Skin epidermis (tissue), 12 donors: Measurements from ENCODE around the gene ABCB1.
"Not testable (repeated sequence)": the region's sequence is repeated elsewhere in the genome, so short reads cannot be mapped to it uniquely, and the experiment has no call there.

Experiments used
- H3K27ac ChIP-seq, 21 experiments: fragments of 200-600 bp; sonication (generic) in 11 of 21; one replicate each; pipeline ENCODE4 v1.5.0; 2020; ENCODE audit warnings: mild to moderate bottlenecking in 3 of 21, inconsistent platforms in 2 of 21, moderate library complexity in 2 of 21
- H3K4me3 ChIP-seq, 7 experiments: fragments of 200-600 bp; sonication (generic) in 2 of 7; one replicate each; pipeline ENCODE4 v1.5.0; 2020; ENCODE audit warnings: inconsistent platforms in 2 of 7, mild to moderate bottlenecking in 2 of 7, moderate library complexity in 1 of 7

ABCB1 gene

DNA sequence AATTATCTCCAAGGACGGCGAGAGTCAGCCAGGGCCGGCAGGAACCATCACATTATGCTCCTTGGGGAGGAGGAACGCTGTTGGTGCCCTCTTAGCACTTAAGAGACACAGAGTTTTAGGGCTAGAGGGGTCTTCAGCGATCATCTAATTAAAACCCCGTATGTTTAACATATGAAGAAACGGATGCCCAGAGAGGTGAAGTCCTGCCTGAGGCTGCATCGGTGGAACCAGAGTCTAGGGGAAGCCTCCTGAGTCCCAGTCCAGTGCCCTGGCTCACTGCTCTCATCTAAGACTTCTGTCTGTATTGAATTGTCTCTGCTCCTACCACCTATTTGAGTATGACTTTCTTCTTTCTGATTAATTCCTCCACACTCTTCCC is 124.5 kb downstream of the ABCB1 start:
- peak overlapping the region in 7 of 21 experiments; percentile 57 to 82 (median 72) for H3K27ac ChIP-seq

DNA sequence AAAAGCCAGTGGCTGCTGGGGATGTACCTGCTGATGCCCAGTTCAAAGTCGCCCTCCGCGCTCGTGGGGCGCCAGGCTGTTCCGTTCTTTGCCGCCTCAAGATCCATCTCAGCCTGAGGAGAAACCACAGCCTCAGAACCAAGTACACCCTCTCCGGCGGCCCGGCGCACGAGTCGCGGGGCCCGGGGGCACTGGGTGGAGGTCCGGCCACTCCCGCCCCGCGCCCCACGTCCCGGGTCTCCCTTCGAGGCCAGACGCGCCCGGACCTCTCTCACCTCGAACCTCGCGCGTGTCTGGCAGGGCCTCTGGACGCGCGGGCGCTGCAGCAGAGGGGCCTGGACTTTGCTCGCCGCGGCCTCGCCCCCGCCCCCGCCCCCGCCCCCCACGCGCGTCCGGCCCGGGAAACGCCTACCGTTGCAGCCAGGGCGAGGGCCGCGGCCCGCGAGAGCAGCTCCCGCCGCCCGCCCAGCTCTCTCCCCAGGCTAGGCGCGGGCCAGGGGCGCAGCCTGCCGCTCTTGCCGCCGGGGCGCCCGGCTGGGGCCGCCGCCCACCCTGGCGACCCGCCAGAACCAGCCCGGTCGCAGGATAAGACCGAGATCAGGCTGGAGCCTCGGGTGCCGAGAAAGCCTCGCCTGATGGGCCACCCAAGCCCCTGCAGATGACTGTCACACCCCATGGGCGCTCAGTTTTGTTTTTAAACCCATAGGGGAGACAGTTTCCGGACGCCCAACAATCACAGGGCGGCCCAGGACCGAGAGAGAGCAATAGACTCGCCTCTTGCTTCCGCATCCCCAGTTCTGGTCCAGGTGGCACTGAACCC is 125.1 kb downstream of the ABCB1 start, which contains the start of gene ABCB4:
ABCB4 (minus strand) TSS at position 322 of the 820 bp plus-strand sequence; CDS start at position 107, 215 bp downstream.
- peak within 1 kb of the TSS in 19 of 21 experiments; percentile 29 to 82 (median 63) for H3K27ac ChIP-seq

More for the DNA sequence above, 124.5 kb downstream of the ABCB1 start:
- H3K4me3 ChIP-seq = peak overlapping the region in 3 of 7 experiments; percentile 37 to 55 (median 38)

DNA sequence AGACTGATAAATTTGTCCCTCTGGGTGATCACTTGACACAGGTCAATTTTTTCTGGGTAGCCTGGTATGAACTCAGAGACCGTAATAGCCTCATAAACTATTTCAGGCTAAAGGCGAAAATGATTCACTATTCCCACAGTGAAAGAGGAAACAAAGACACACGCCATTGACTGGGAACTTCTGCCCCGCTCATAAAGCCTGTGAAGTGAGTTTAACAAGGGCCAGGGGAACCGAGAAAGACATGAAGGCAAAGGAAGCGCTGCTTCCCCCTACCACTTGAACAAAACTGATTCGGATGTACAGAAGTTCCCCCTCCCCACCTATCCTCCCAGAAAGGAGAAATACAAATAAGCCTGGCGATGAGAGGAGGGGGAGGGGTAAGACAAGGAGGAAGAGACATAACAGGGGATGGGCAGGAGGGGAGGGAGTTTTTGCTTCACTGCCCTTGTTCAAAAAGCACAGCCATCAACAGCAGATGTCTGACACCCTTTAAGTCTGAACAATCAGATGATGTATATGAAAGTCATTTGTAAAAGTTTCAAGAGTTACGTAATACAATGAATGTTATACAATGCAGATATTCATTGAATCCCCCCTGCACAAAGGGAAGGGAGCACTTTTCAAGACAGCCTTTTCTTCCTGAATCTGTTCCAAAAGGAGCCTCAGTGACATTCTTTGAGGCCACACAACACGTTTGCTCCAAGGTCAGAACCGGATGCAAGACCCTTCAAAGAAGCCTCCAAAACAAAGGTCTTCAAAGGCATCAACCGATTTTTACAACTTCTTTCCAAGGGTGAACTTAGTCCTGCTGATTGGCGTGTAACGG is 125.9 kb downstream of the ABCB1 start:
- Histone ChIP-seq H3K4me3 (peak overlapping the region; percentile 37 to 55 (median 41)), H3K27ac (peak overlapping the region in 19 of 21 experiments; percentile 29 to 82 (median 63))

More for the DNA sequence above, 125.1 kb downstream of the ABCB1 start, which contains the start of gene ABCB4:
- H3K4me3 ChIP-seq = peak within 1 kb of the TSS; percentile 37 to 55 (median 41)

DNA sequence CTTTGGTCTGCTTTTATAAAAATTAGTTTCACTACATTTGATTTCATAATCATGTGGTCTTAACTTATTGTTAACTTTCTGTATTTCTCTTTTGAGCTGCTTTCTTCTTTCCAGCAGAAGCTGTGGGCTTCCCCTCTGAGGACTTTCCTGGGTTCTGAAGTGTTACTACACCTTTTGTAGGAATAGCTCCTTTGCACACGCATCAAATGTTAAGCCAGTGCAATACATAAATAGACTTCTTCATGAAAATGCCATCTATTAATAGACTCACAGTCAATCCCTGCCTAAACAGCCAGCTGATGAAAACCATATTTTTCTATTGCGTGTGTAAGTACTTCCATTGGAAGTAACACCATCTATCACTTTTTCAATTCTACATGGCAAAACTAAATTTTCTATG is 126.7 kb downstream of the ABCB1 start:
- H3K4me3 ChIP-seq = peak overlapping the region in 2 of 7 experiments; percentile 40 to 55
- H3K27ac ChIP-seq = peak overlapping the region in 8 of 21 experiments; percentile 55 to 82 (median 70)

DNA sequence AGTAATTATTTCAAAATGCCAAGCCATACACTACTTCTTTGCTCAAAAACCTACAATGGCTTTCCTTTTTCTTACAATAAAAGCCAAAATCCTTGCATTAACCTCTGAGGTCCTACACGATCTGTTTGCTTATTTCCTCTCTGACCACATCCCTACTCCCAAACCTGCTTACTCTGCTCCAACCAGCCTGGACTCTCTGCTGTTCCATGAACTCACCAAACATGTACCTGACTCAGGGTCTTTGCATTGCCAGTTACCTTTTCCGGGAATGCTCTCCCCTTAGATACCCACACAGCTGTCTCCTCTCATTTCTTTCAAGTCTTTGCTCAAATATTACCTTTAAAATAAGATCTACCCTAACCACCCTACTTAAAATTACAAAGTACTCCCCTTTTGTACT is 127.5 kb downstream of the ABCB1 start:
- Histone ChIP-seq H3K4me3 (no peak overlapping the region), H3K27ac (no peak overlapping the region)

DNA sequence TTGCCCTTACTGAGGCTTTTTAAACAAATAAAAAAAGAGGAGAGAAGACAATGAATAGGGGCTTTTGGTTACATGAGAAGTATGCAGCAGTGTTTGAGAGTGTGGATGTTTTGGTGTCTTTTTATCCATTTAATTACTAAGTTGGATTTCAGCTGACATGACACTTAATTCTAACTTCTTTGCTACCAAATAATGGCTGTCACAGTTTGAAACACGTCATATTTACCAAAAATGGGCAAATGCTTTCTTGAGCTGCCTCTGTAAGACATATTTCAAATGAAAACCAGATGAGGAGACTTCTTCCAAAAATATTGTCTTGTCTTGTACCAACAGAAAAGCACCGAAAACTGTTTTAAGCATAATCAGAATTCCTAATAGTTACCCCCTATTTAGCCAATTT is 129.2 kb downstream of the ABCB1 start:
- Histone ChIP-seq H3K27ac (no peak overlapping the region), H3K4me3 (no peak overlapping the region)

DNA sequence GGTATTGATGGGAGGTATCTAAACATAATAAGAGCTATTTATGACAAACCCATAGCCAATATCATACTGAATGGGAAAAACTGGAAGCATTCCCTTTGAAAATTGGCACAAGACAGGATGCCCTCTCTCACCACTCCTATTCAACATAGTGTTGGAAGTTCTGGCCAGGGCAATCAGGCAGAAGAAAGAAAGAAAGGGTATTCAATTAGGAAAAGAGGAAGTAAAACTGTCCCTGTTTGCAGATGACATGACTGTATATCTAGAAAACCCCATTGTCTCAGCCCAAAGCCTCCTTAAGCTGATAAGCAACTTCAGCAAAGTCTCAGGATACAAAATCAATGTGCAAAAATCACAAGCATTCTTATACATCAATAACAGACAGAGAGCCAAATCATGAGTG is 131.5 kb downstream of the ABCB1 start:
- not testable (repeated sequence) for H3K4me3 ChIP-seq, H3K27ac ChIP-seq

DNA sequence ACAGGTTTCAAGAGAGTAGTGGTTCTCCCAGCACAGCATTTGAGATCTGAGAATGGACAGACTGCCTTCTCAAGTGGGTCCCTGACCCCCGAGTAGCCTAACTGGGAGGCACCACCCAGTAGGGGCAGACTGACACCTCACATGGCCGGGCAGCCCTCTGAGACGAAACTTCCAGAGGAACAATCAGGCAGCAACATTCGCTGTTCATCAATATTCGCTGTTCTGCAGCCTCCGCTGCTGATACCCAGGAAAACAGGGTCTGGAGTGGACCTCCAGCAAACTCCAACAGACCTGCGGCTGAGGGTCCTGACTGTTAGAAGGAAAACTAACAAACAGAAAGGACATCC is 135.2 kb downstream of the ABCB1 start:
- H3K27ac ChIP-seq, H3K4me3 ChIP-seq: not testable (repeated sequence)

DNA sequence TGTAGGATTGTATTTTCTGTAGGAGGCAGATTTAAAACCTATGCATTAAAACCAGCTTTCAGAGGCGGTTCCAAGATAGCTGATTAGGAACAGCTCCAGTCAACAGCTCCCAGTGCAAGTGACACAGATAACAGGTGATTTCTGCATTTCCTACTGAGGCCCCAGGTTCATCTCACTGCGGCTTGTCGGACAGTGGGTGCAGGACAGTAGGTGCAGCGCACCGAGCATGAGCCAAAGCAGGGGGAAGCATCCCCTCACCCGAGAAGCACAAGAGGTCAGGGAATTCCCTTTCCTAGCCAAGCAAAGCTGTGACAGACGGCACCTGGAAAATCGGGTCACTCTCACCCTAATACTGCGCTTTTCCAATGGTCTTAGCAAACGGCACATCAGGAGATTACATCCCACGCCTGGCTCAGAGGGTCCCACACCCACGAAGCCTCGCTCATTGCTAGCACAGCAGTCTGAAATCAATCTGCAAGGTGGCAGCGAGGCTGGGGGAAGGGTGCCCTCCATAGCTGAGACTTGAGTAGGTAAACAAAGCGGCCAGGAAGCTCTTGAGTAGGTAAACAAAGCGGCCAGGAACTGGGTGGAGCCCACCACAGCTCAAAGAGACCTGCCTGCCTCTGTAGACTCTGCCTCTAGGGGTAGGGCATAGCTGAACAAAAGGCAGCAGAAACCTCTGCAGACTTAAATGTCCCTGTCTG is 135.7 kb downstream of the ABCB1 start:
- not testable (repeated sequence) for H3K27ac ChIP-seq, H3K4me3 ChIP-seq

DNA sequence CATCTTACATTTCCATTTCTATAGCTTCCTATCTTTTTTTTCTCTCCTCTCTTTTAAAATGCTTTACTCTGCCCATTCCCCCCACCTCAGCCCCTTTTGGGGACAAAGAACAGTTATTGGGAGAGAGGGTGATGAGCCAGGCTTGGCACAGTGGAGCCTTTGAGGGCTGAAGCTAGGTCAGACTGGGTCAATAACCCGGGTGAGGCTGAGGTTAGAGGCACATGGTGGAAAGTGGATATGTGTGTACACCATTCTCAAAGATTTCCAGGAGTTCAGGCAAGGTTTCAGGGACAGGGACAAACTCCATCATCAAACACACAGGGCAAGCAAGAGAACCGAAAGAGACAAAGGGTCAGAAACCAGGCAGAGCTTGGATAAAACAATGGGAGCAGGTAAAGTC is 136.7 kb downstream of the ABCB1 start:
- Histone ChIP-seq H3K27ac (no peak overlapping the region), H3K4me3 (no peak overlapping the region)

DNA sequence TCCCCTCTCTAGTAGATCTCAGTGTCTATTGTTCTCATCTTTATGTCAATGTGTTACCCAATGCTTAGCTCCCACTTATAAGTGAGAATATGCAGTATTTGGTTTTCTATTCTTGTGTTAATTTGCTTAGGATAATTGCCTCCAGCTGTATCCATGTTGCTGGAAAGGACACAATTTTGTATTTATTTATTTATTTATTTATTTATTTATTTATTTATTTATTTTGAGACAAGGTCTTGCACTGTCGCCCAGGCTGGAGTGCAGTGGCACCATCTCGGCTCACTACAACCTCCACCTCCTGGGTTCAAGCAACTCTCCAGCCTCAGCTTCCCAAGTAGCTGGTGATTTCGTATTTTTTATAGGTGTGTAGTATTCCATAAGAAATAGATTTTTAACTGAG is 140.2 kb downstream of the ABCB1 start:
- not testable (repeated sequence) for H3K27ac ChIP-seq, H3K4me3 ChIP-seq

DNA sequence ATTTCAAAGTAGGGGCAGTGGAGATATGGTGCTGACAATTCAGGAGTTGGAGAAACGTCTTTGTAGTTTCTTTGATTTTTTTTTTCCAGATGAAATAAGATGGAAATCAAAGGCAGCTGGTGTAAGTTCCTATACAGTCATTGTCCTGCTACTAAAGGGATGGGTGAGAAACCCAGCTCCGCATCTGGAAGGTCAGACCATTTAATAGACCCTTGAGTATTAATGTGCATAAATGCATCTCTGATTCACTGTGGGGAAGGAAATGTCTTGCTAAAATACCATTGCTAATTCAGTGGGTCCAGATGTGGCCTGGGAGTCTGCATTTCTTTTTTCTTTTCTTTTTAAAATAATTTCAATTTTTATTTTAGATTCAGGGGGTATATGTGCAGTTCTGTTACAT is 140.7 kb downstream of the ABCB1 start:
- no peak overlapping the region for H3K27ac ChIP-seq
- H3K4me3 ChIP-seq = no peak overlapping the region

DNA sequence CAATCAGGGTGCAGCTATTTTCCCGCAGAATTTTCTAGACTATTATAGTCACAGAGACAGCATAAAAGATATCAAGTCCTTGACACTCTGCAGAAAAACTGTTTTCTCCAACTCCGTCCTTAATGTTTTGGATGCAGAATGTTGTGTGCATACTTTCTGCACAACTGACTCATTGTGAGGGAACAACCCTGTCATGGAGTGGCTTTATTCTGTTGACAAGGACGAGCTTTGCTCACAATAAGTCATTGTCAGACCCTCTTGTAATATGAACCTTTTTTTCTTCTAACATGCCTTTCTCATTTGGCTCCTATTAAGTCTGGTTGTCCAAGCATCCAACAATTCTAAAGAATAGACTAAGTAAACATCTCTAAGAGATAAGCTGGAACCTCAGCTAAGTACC is 142.5 kb downstream of the ABCB1 start:
- no peak overlapping the region for H3K27ac ChIP-seq
- no peak overlapping the region for H3K4me3 ChIP-seq

DNA sequence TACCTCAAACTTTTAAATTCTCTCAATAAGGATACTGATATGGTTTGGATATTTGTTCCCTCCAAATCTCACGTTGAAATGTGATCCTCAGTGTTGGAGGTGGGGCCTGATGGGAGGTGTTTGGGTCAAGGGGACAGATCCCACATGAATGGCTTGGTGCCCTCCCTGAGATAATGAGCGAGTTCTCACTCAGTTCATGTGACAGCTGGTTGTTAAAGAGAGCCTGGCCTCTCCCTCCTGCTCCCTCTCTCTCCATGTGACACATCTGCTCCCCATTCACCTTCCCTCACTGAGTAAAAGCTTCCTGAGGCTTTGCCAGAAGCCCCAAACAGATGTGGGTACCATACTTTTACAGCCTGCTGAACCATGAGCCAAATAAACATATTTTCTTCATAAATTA is 144.4 kb downstream of the ABCB1 start:
- H3K27ac ChIP-seq = no peak overlapping the region

More for the DNA sequence above, 144.4 kb downstream of the ABCB1 start:
- no peak overlapping the region for H3K4me3 ChIP-seq
